Mammary epithelial cell (primary cell): ENCODE data around the gene JAG1.

Experiments
- EZH2 ChIP-seq: IDR thresholded peaks from 2 replicates; pipeline ENCODE4 v1.6.1; 2012; ENCODE audit warnings: low read length, inconsistent platforms, borderline replicate concordance
- TF ChIP-seq, protein P1 (sequence below), 2 donors: IDR thresholded peaks in 1 of 2; conservative IDR thresholded peaks in 1 of 2; 2 replicates each; pipeline ENCODE4 v1.5.1; 2011 to 2012; ENCODE audit warnings: inconsistent platforms in 2 of 2, low read length in 2 of 2, mild to moderate bottlenecking in 2 of 2, control low read depth in 1 of 2, low read depth in 1 of 2; ENCODE audit not compliant: insufficient read depth in 1 of 2; ENCODE audit errors: extremely low read depth in 1 of 2

DNA sequence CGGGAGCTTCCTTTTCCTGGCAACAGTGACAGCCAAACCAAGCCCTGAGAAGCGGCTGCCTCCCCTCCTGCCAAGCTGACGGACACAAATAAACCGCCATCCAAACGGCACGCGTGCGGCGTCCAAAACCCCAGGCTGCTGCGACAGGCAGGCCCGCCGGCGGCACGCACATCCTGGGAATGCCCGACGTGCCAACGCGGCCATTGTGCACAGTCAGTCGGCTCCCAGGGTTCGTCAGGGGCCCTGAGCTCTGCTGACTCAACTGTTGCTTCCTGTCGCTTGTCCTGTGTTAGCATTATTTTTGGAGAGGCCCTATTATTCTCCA, 6.8 kb downstream of the JAG1 start:
- TF ChIP-seq, protein P1, sequence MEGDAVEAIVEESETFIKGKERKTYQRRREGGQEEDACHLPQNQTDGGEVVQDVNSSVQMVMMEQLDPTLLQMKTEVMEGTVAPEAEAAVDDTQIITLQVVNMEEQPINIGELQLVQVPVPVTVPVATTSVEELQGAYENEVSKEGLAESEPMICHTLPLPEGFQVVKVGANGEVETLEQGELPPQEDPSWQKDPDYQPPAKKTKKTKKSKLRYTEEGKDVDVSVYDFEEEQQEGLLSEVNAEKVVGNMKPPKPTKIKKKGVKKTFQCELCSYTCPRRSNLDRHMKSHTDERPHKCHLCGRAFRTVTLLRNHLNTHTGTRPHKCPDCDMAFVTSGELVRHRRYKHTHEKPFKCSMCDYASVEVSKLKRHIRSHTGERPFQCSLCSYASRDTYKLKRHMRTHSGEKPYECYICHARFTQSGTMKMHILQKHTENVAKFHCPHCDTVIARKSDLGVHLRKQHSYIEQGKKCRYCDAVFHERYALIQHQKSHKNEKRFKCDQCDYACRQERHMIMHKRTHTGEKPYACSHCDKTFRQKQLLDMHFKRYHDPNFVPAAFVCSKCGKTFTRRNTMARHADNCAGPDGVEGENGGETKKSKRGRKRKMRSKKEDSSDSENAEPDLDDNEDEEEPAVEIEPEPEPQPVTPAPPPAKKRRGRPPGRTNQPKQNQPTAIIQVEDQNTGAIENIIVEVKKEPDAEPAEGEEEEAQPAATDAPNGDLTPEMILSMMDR (conservative IDR thresholded peaks at IDR 0.05 in 1 of 2, IDR thresholded peaks at IDR 0.05 in 1 of 2; ENCODE audit: extremely low read depth in 1 of 2, insufficient read depth in 1 of 2, low read depth in 1 of 2, low read length in 2 of 2) = no peak
- no peak for TF ChIP-seq EZH2
